ENCODE measurements around the gene BZW1. TPM values are rescaled to one million over a fixed set of nuclear protein-coding genes. Genes with fewer than 3 reads are reported as not detected.

BZW1 gene
- total RNA-seq, 1 experiment from 2014 or later = 454 TPM

GRCh38 chr2:200763422-200763821 lies 48.3 kb upstream of the BZW1 start:
- Histone ChIP-seq H3K27me3 (ENCODE audit: insufficient read depth, low read length) (no peaks in the 10 kb centered on the region), H3K9ac (ENCODE audit: low read length) (no peak overlapping the region), H3K27ac (ENCODE audit: low read depth, low read length) (no peak overlapping the region), H4K20me1 (ENCODE audit: insufficient read depth) (no peaks in the 10 kb centered on the region), H3K4me3 (replicated peaks in 1 of 2; ENCODE audit: low read depth in 1 of 2, low read length in 2 of 2) (no peak overlapping the region), H2AFZ (ENCODE audit: low read depth, low read length, poor library complexity, severe bottlenecking) (no peak overlapping the region), H3K36me3 (ENCODE audit: control insufficient read depth in 1 of 2, insufficient read depth in 2 of 2, low read length in 2 of 2) (no peaks in the 10 kb centered on the region), H3K9me2 (ENCODE audit: insufficient read depth) (no peaks in the 10 kb centered on the region), H3K9me3 (ENCODE audit: control insufficient read depth in 1 of 2, insufficient read depth in 1 of 2, low read depth in 1 of 2, low read length in 2 of 2) (no peaks in the 10 kb centered on the region), H3K79me2 (ENCODE audit: insufficient read depth, low read length) (no peaks in the 10 kb centered on the region), H3K4me2 (ENCODE audit: low read length) (peak overlapping the region; percentile 11; the same call in 1 of the 2 replicates), H3K4me1 (ENCODE audit: control insufficient read depth in 1 of 2, insufficient read depth in 2 of 2, low read length in 2 of 2) (peaks cover 42 to 72% of the 10 kb centered on the region in 2 experiments)
- DNase-seq (ENCODE audit: low read depth, low spot score) (no peak), ATAC-seq (no peak)
- intact Hi-C loops (cut with micrococcal nuclease) = no loop called here
- BruUV-seq (replicated peaks) = no TSS peak
- ChIA-PET CTCF (no interaction called here), RAD21 (ENCODE audit: low non-redundant PET in 1 of 2, low total read pairs in 2 of 2, uncharacterized antibody in 2 of 2, unreplicated experiment in 2 of 2) (no interaction called here), POLR2A (no interaction called here)
- TF ChIP-seq EGR1 (IDR thresholded peaks at IDR 0.05; ENCODE audit: low read depth) = no peak
- TF ChIP-seq, protein P1, sequence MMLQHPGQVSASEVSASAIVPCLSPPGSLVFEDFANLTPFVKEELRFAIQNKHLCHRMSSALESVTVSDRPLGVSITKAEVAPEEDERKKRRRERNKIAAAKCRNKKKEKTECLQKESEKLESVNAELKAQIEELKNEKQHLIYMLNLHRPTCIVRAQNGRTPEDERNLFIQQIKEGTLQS (IDR thresholded peaks at IDR 0.05) = no peak
- TF ChIP-seq SRF (IDR thresholded peaks at IDR 0.05; ENCODE audit: low read depth) = no peak
- TF ChIP-seq POLR2AphosphoS5 (IDR thresholded peaks at IDR 0.05; ENCODE audit: low read depth, low read length) = no peak
- no peak for TF ChIP-seq YY1 (IDR thresholded peaks at IDR 0.05; ENCODE audit: extremely low read depth, insufficient replicate concordance, low read depth, low read length)
- TF ChIP-seq SP1 (IDR thresholded peaks at IDR 0.05; ENCODE audit: low read depth) = no peak
- no peak for TF ChIP-seq CBX3 (IDR thresholded peaks at IDR 0.05; ENCODE audit: low read depth)
- no peak for TF ChIP-seq SIN3A (IDR thresholded peaks at IDR 0.05; ENCODE audit: low read depth)
- TF ChIP-seq CEBPB (IDR thresholded peaks at IDR 0.05; ENCODE audit: low read depth) = no peak
- no peak for TF ChIP-seq POLR2A (IDR thresholded peaks at IDR 0.05; ENCODE audit: borderline replicate concordance, extremely low read depth, insufficient read depth, insufficient read length)
- no peak for TF ChIP-seq TCF7L2 (IDR thresholded peaks at IDR 0.05; ENCODE audit: borderline replicate concordance, extremely low read depth, insufficient read depth, insufficient read length)
- TF ChIP-seq RAD21 (IDR thresholded peaks at IDR 0.05; ENCODE audit: low read depth) = no peak
- TF ChIP-seq JUND (IDR thresholded peaks at IDR 0.05) = no peak
- TF ChIP-seq, protein P2, sequence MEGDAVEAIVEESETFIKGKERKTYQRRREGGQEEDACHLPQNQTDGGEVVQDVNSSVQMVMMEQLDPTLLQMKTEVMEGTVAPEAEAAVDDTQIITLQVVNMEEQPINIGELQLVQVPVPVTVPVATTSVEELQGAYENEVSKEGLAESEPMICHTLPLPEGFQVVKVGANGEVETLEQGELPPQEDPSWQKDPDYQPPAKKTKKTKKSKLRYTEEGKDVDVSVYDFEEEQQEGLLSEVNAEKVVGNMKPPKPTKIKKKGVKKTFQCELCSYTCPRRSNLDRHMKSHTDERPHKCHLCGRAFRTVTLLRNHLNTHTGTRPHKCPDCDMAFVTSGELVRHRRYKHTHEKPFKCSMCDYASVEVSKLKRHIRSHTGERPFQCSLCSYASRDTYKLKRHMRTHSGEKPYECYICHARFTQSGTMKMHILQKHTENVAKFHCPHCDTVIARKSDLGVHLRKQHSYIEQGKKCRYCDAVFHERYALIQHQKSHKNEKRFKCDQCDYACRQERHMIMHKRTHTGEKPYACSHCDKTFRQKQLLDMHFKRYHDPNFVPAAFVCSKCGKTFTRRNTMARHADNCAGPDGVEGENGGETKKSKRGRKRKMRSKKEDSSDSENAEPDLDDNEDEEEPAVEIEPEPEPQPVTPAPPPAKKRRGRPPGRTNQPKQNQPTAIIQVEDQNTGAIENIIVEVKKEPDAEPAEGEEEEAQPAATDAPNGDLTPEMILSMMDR (IDR thresholded peaks at IDR 0.05 in 2 of 3, conservative IDR thresholded peaks at IDR 0.05 in 1 of 3; ENCODE audit: borderline replicate concordance in 1 of 3, insufficient read depth in 1 of 3, low read depth in 2 of 3, low read length in 2 of 3) = no peak
- no peak for TF ChIP-seq FOSL1 (IDR thresholded peaks at IDR 0.05; ENCODE audit: low read depth)
- no peak for TF ChIP-seq EZH2 (IDR thresholded peaks at IDR 0.05)
- no peak for TF ChIP-seq REST (IDR thresholded peaks at IDR 0.05; ENCODE audit: low read depth)
- TF ChIP-seq ZNF274 (IDR thresholded peaks at IDR 0.05; ENCODE audit: low read depth, low read length) = no peak
